H1 (cell line): ENCODE measurements around the gene BMX.

Experiments
- ATF2 ChIP-seq: IDR thresholded peaks from 2 replicates; pipeline ENCODE4 v1.6.1; 2012; ENCODE audit warnings: low read length, inconsistent platforms
- ATF3 ChIP-seq: IDR thresholded peaks from 2 replicates; pipeline ENCODE4 v1.6.1; 2011; ENCODE audit warnings: low read depth, mild to moderate bottlenecking, low read length; ENCODE audit not compliant: insufficient read depth
- CBX5 ChIP-seq: fragments of 300-800, 300-1000 bp; sonication (generic); IDR thresholded peaks from 2 replicates; pipeline ENCODE4 v1.7.1; 2016; ENCODE audit warnings: antibody characterized with exemption, low read length, low read depth
- CREB1 ChIP-seq: IDR thresholded peaks from 2 replicates; pipeline ENCODE4 v1.6.1; 2012; ENCODE audit warnings: inconsistent platforms
- CTCF ChIP-seq, 3 experiments: IDR thresholded peaks; 1 replicate in 2 of 3; 2 replicates in 1 of 3; pipeline versions ENCODE4 v1.5.1 to v1.6.1; 2011; ENCODE audit warnings: low read length in 3 of 3, mild to moderate bottlenecking in 3 of 3, inconsistent platforms in 2 of 3, low read depth in 1 of 3, moderate library complexity in 1 of 3; ENCODE audit not compliant: insufficient read depth in 1 of 3; ENCODE audit errors: control extremely low read depth in 1 of 3
- EZH2 ChIP-seq: fragments of 200-600 bp; sonication (generic); IDR thresholded peaks from 2 replicates; pipeline ENCODE4 v1.7.1; 2012; ENCODE audit warnings: low read depth, mild to moderate bottlenecking, moderate library complexity, low read length, inconsistent platforms; ENCODE audit not compliant: severe bottlenecking
- JUND ChIP-seq: IDR thresholded peaks from 2 replicates; pipeline ENCODE4 v1.6.1; 2011; ENCODE audit warnings: mild to moderate bottlenecking, improper control_type of control experiment, low read length
- MAFK ChIP-seq: IDR thresholded peaks from 2 replicates; pipeline ENCODE4 v1.6.1; 2012; ENCODE audit warnings: low read depth, mild to moderate bottlenecking, improper control_type of control experiment, low read length
- POLR2A ChIP-seq, 2 experiments: IDR thresholded peaks; 1 replicate in 1 of 2; 2 replicates in 1 of 2; pipeline ENCODE4 v1.6.1; 2011; ENCODE audit warnings: low read depth in 2 of 2, low read length in 2 of 2, mild to moderate bottlenecking in 2 of 2; ENCODE audit errors: control extremely low read depth in 1 of 2
- POLR2AphosphoS5 ChIP-seq: IDR thresholded peaks from 2 replicates; pipeline ENCODE4 v1.6.1; 2011; ENCODE audit warnings: low read depth, low read length
- SP1 ChIP-seq: IDR thresholded peaks from 2 replicates; pipeline ENCODE4 v1.6.1; 2011; ENCODE audit warnings: low read depth, low read length
- SUZ12 ChIP-seq: fragments of 200-600 bp; sonication (generic); IDR thresholded peaks from 2 replicates; pipeline ENCODE4 v1.6.1; 2012; ENCODE audit warnings: mild to moderate bottlenecking, inconsistent platforms, low read length, moderate library complexity, mixed read lengths
- ZNF274 ChIP-seq: IDR thresholded peaks from 2 replicates; pipeline ENCODE4 v1.7.0; 2012; ENCODE audit warnings: low read length, borderline replicate concordance; ENCODE audit errors: extremely low read depth

GRCh38 chrX:15522464-15522863 lies 21.9 kb downstream of the BMX start:
- no peak for TF ChIP-seq CTCF (IDR thresholded peaks at IDR 0.05; ENCODE audit: control extremely low read depth in 1 of 3, insufficient read depth in 1 of 3, low read depth in 1 of 3, low read length in 3 of 3)
- no peak for TF ChIP-seq CREB1
- TF ChIP-seq POLR2A (IDR thresholded peaks at IDR 0.05; ENCODE audit: control extremely low read depth in 1 of 2, low read depth in 2 of 2, low read length in 2 of 2): no peak
- TF ChIP-seq POLR2AphosphoS5: no peak
- no peak for TF ChIP-seq SP1
- no peak for TF ChIP-seq SUZ12
- TF ChIP-seq JUND: no peak
- TF ChIP-seq ATF2: no peak
- no peak for TF ChIP-seq CBX5
- TF ChIP-seq ATF3: no peak
- TF ChIP-seq EZH2: no peak
- TF ChIP-seq ZNF274: no peak
- no peak for TF ChIP-seq MAFK
